Spleen (tissue), 11 donors: ENCODE data around the gene CCR1. TPM values are rescaled to one million over a fixed set of nuclear protein-coding genes. Genes with fewer than 3 reads are reported as not detected.

Experiments used
- DNase-seq: peaks from one replicate; pipeline ENCODE4 v3.0.0-alpha.2; 2020
- H3K27ac ChIP-seq, 8 donors: fragments of 200-600 bp; sonication (generic) in 7 of 8; 1 replicate in 4 of 8; 2 replicates in 4 of 8; pipeline versions ENCODE4 v1.5.0 to v1.8.0; 2016 to 2021; ENCODE audit warnings: inconsistent platforms in 4 of 8, mild to moderate bottlenecking in 4 of 8, moderate library complexity in 1 of 8
- H3K27me3 ChIP-seq, 7 donors: fragments of 200-600 bp; sonication (generic) in 6 of 7; replicated peaks in 1 of 7; 1 replicate in 4 of 7; 2 replicates in 3 of 7; pipeline versions ENCODE4 v1.5.0 to v1.8.0; 2016 to 2021; ENCODE audit warnings: inconsistent platforms in 3 of 7, mild to moderate bottlenecking in 1 of 7
- H3K36me3 ChIP-seq, 6 donors: fragments of 200-600 bp; sonication (generic) in 5 of 6; 1 replicate in 4 of 6; 2 replicates in 2 of 6; pipeline versions ENCODE4 v1.5.0 to v1.8.0; 2016 to 2021; ENCODE audit warnings: inconsistent platforms in 2 of 6
- H3K4me1 ChIP-seq, 6 donors: fragments of 200-600 bp; sonication (generic) in 5 of 6; 1 replicate in 3 of 6; 2 replicates in 3 of 6; pipeline versions ENCODE4 v1.5.0 to v1.8.0; 2016 to 2021; ENCODE audit warnings: inconsistent platforms in 3 of 6
- H3K4me3 ChIP-seq, 8 donors: fragments of 200-600 bp; sonication (generic) in 7 of 8; 1 replicate in 4 of 8; 2 replicates in 4 of 8; pipeline versions ENCODE4 v1.5.0 to v1.8.0; 2016 to 2021; ENCODE audit warnings: inconsistent platforms in 4 of 8, mild to moderate bottlenecking in 4 of 8, moderate library complexity in 2 of 8
- H3K9me3 ChIP-seq, 8 donors: fragments of 200-600 bp; sonication (generic) in 7 of 8; 1 replicate in 4 of 8; 2 replicates in 4 of 8; pipeline versions ENCODE4 v1.5.0 to v1.8.0; 2016 to 2021; ENCODE audit warnings: inconsistent platforms in 4 of 8
- CTCF ChIP-seq, 11 experiments: fragments of 200-600 bp in 7 of 11; fragments of 450-650 bp in 4 of 11; sonication (generic) in 4 of 11; IDR thresholded peaks in 8 of 11; conservative IDR thresholded peaks in 3 of 11; 1 replicate in 7 of 11; 2 replicates in 4 of 11; pipeline versions ENCODE4 v1.4.0 to v1.8.0; 2016 to 2021; ENCODE audit warnings: antibody characterized with exemption in 11 of 11, inconsistent platforms in 4 of 11, mild to moderate bottlenecking in 1 of 11
- POLR2A ChIP-seq, 3 donors: fragments of 450-650 bp; IDR thresholded peaks; one replicate each; pipeline ENCODE4 v1.5.1; 2017; ENCODE audit warnings: antibody characterized with exemption in 3 of 3, mild to moderate bottlenecking in 1 of 3
- POLR2AphosphoS5 ChIP-seq, 3 donors: sonication (generic); formaldehyde crosslinking; IDR thresholded peaks; one replicate each; pipeline ENCODE4 v1.5.1; 2017; ENCODE audit warnings: antibody characterized with exemption in 3 of 3
- WGBS, 5 donors: extraction: QIAGEN DNeasy Blood & Tissue Kit in 3 of 5; methylation state at CpG; one replicate each; pipeline versions ENCODE4 v1.1.5 to v1.1.7; 2013 to 2018; 5-methylcytosine and 5-hydroxymethylcytosine counted together
- intact Hi-C: fragments of 100-400 bp; cut with DNase I; formaldehyde crosslinking; loops from one replicate; pipeline ENCODE4 v1.15.0; 2023; ENCODE audit warnings: low total_unique reads
- polyA plus RNA-seq, 3 donors: library from polyadenylated mRNA; stranded (reverse); fragments of 200-250 nt; gene quantifications; one replicate each; pipeline ENCODE4 v1.2.1, GENCODE V29; 2013
- total RNA-seq, 7 donors: library from RNA; depleted of rRNA in 3 of 7; stranded (reverse); fragments of >200 nt in 3 of 7; fragmentation: NEBNext Ultra II Directional in 4 of 7; extraction: Animal tissue kit (Norgen Biotek cat#: 25700) in 4 of 7; gene quantifications; one replicate each; pipeline versions ENCODE4 v1.1.0 to v1.2.1, GENCODE V29; 2016 to 2021
- donor health status: healthy with polysubstance abuse.
- donor health status: DM: no; HTN: no; CAD: no; lungs with moderate emphysema.
- donor health status: DM: no; HTN: no; CAD: no.
- donor health status: Bipolar disorder and iron deficiency.
- donor health status: healthy.
- donor health status: DM: no; HTN: no; CAD: no.
- donor health status: DM: yes; HTN: yes; CAD: no.

Gene CCR1
- total and polyA plus RNA-seq, 10 donors, result 8.8 to 94.5 (median 55.9) TPM

DNA sequence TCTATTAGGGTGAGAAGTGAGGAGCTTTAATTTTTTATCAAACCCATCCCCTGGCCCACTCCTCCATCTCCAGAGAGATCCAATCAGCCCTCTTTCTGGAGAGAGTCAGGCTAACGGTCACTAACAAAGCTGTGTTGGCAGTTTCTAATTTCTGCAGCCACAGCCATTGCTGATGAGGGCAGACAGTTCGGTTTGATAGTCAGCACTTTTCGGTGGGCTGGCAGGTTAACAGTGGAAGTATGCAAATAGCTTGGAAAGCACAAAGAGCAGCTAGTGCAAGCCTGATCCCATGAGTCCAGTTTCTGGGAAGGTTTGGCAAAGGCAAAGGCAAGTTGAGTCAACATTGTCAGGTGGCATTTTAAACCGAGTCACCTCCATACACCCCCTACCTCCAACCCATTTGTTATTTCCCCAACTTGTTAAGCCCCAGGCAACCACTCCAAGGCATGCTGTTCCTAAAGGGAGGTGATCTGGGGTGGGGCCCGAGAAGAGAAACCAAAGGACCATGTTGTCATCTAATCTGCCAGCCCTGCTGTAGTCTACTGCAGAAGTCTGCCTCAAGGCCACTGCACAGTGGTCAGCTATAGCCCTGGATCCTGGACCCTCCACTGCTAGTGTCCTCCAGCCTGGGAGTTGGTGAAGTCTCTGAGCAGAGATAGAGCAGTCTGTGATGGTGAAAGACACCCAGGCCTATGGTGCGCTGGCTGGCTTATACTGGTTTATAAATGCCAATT is 1.7 kb downstream of the CCR1 start:
- Histone ChIP-seq H3K36me3 (peaks cover 0 to 34% (median 0%) of the 10 kb centered on the region in 6 donors), H3K27me3 (no peaks in the 10 kb centered on the region), H3K4me1 (peaks cover 3 to 79% (median 33%) of the 10 kb centered on the region in 6 donors), H3K4me3 (peak overlapping the region in 7 of 8 donors; percentile 10 to 66 (median 38)), H3K9me3 (no peaks in the 10 kb centered on the region), H3K27ac (peak overlapping the region; percentile 5 to 85 (median 78))
- WGBS, 5 donors, result 64 to 83% (median 77%) methylated on average over 6 of the region's 6 CpGs
- intact Hi-C loops, result loop anchor here (5.0 kb wide), 1 partner anchor 114 kb away; no protein-coding TSS in a partner anchor
- TF ChIP-seq POLR2A (IDR thresholded peaks at IDR 0.05) (no peak), CTCF (IDR thresholded peaks at IDR 0.05 in 8 of 11, conservative IDR thresholded peaks at IDR 0.05 in 3 of 11) (no peak), POLR2AphosphoS5 (IDR thresholded peaks at IDR 0.05) (no peak)
- no peak for DNase-seq

DNA sequence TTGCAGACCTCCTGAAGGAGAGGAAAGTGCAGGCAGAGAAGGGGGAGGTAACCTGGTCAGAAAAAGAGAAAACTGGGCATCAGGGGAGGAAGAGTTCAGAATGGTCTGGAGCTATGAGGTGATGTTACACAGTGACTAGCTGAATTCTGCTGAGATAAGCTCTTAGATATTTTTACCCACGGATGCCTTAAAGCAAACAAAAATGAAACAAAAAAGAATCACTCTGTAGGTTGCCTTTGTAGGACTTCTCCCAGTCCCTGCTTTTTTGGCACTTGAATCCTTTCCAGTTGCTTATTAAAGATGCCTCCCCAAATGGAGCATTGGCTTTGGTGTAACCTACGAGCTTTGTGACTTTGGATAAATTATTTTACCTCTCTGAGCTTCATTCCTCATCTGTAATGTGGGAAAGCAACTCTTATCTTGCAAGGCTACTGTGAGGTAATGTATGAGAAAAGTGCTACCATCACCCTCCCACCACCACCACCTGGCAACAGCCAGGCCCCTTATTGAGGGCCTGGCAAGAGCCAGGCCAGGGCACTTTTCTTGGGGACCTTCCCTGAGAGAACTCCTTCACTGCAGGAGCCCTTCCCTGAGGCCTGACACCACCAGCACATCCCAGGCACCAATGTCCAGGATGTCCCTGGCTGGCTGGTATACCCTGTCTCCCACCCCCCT is 2.7 kb downstream of the CCR1 start:
- TF ChIP-seq POLR2A (IDR thresholded peaks at IDR 0.05) (no peak), POLR2AphosphoS5 (IDR thresholded peaks at IDR 0.05) (no peak), CTCF (IDR thresholded peaks at IDR 0.05 in 8 of 11, conservative IDR thresholded peaks at IDR 0.05 in 3 of 11) (no peak)
- no peaks in the 10 kb centered on the region for H3K27me3 ChIP-seq
- intact Hi-C loops, result loop anchor here (5.0 kb wide), 1 partner anchor 113 kb away; no protein-coding TSS in a partner anchor
- peak overlapping the region in 6 of 8 donors; percentile 7 to 85 (median 80) for H3K27ac ChIP-seq
- peaks cover 3 to 83% (median 33%) of the 10 kb centered on the region in 6 donors for H3K4me1 ChIP-seq
- WGBS, 5 donors, result 56 to 73% (median 64%) methylated on average over 2 of the region's 2 CpGs
- no peaks in the 10 kb centered on the region for H3K9me3 ChIP-seq
- H3K4me3 ChIP-seq, result peak overlapping the region in 4 of 8 donors; percentile 38 to 66 (median 39)
- peaks cover 0 to 38% (median 0%) of the 10 kb centered on the region in 6 donors for H3K36me3 ChIP-seq
- DNase-seq, result no peak

GRCh38 chr3:46203681-46204080 is 4.4 kb downstream of the CCR1 start:
- intact Hi-C loops, result no loop called here
- 94 to 98% (median 95%) methylated on average over 12 of the region's 12 CpGs for WGBS, 5 donors
- no peak overlapping the region for H3K27ac ChIP-seq
- no peaks in the 10 kb centered on the region for H3K9me3 ChIP-seq
- peaks cover 2 to 66% (median 21%) of the 10 kb centered on the region in 6 donors for H3K4me1 ChIP-seq
- H3K27me3 ChIP-seq, result no peaks in the 10 kb centered on the region
- peaks cover 0 to 38% (median 0%) of the 10 kb centered on the region in 6 donors for H3K36me3 ChIP-seq
- TF ChIP-seq POLR2A (IDR thresholded peaks at IDR 0.05) (no peak), POLR2AphosphoS5 (IDR thresholded peaks at IDR 0.05) (no peak), CTCF (IDR thresholded peaks at IDR 0.05 in 8 of 11, conservative IDR thresholded peaks at IDR 0.05 in 3 of 11) (no peak)
- DNase-seq, result no peak
- H3K4me3 ChIP-seq, result no peak overlapping the region

GRCh38 chr3:46202535-46202934 is 5.6 kb downstream of the CCR1 start:
- no peak for DNase-seq
- intact Hi-C loops, result no loop called here
- Histone ChIP-seq H3K27ac (peak overlapping the region in 1 of 8 donors; percentile 28), H3K27me3 (no peaks in the 10 kb centered on the region), H3K4me3 (no peak overlapping the region), H3K9me3 (peaks cover 0 to 9% (median 0%) of the 10 kb centered on the region in 8 donors), H3K36me3 (peaks cover 0 to 38% (median 0%) of the 10 kb centered on the region in 6 donors), H3K4me1 (peaks cover 0 to 54% (median 9%) of the 10 kb centered on the region in 6 donors)
- 73 to 88% (median 80%) methylated on average over 4 of the region's 4 CpGs for WGBS, 5 donors
- TF ChIP-seq POLR2AphosphoS5 (IDR thresholded peaks at IDR 0.05), result no peak
- no peak for TF ChIP-seq POLR2A (IDR thresholded peaks at IDR 0.05)
- no peak for TF ChIP-seq CTCF (IDR thresholded peaks at IDR 0.05 in 8 of 11, conservative IDR thresholded peaks at IDR 0.05 in 3 of 11)
